ENCODE results near the gene SEPTIN2. TPM values are rescaled to one million over a fixed set of nuclear protein-coding genes. Genes with fewer than 3 reads are reported as not detected.
A peak's percentile ranks its signal among the peaks of the same experiment; 100 is the strongest.

Gene SEPTIN2
- total and polyA plus RNA-seq, 7 donors = 135 to 295 (median 245) TPM

GRCh38 chr2:241354668-241355658, 39.2 kb downstream of the SEPTIN2 start:
- 9 to 37% methylated on average over 40 of the region's 40 CpGs for WGBS, 2 donors
- peak in 2 of 4 donors; percentile 8 to 49 for TF ChIP-seq POLR2AphosphoS5 (IDR thresholded peaks at IDR 0.05)
- TF ChIP-seq EP300 (IDR thresholded peaks at IDR 0.05) = no peak
- TF ChIP-seq POLR2A (IDR thresholded peaks at IDR 0.05) = no peak
- TF ChIP-seq CTCF (IDR thresholded peaks at IDR 0.05) = no peak

GRCh38 chr2:241355983-241356870, 40.5 kb downstream of the SEPTIN2 start, which contains the start of gene FARP2:
Gene FARP2, plus strand, starts transcription at chr2:241356285. Its CDS starts 16,823 bp downstream, at chr2:241373108.
- Histone ChIP-seq H3K36me3 (peaks cover 2 to 28% (median 15%) of the 10 kb centered on the region in 4 donors), H3K4me1 (peaks cover 0 to 29% (median 23%) of the 10 kb centered on the region in 4 donors)

More at GRCh38 chr2:241354668-241355658, 39.2 kb downstream of the SEPTIN2 start:
- Histone ChIP-seq H3K27me3 (no peaks in the 10 kb centered on the region), H3K27ac (peak overlapping the region; percentile 70 to 79 (median 78)), H3K4me3 (peak overlapping the region in 3 of 4 donors; percentile 15 to 39 (median 32)), H3K4me1 (peaks cover 0 to 29% (median 23%) of the 10 kb centered on the region in 4 donors), H3K9me3 (no peaks in the 10 kb centered on the region), H3K36me3 (peaks cover 8 to 41% (median 25%) of the 10 kb centered on the region in 4 donors)
- intact Hi-C loops (cut with DNase I) = loop anchor here (5.0 to 10.0 kb wide), 5 partner anchors 152 to 350 kb away; partner anchors contain the start of genes ATG4B, ING5, STK25 and THAP4
- peak; percentile 94 for DNase-seq

GRCh38 chr2:241356871-241357260, 41.1 kb downstream of the SEPTIN2 start:
- Histone ChIP-seq H3K27ac (peak overlapping the region; percentile 91 to 98 (median 97)), H3K4me3 (peak overlapping the region; percentile 65 to 91 (median 74)), H3K27me3 (no peaks in the 10 kb centered on the region), H3K4me1 (peaks cover 0 to 29% (median 23%) of the 10 kb centered on the region in 4 donors), H3K9me3 (no peaks in the 10 kb centered on the region), H3K36me3 (peaks cover 2 to 22% (median 10%) of the 10 kb centered on the region in 4 donors)
- intact Hi-C loops (cut with DNase I) = loop anchor here (1.0 to 10.0 kb wide), 8 partner anchors 42 to 348 kb away; partner anchors contain the start of genes ATG4B, HDLBP, ING5 and PASK
- no peak for TF ChIP-seq CTCF (IDR thresholded peaks at IDR 0.05)
- no peak for TF ChIP-seq EP300 (IDR thresholded peaks at IDR 0.05)
- TF ChIP-seq POLR2AphosphoS5 (IDR thresholded peaks at IDR 0.05) = no peak
- no peak for TF ChIP-seq POLR2A (IDR thresholded peaks at IDR 0.05)
- 4 to 34% methylated on average over 5 of the region's 5 CpGs for WGBS, 2 donors
- DNase-seq = no peak

More at GRCh38 chr2:241355983-241356870, 40.5 kb downstream of the SEPTIN2 start, which contains the start of gene FARP2:
- Histone ChIP-seq H3K27ac (peak within 1 kb of the TSS; percentile 91 to 98 (median 97)), H3K4me3 (peak within 1 kb of the TSS; percentile 65 to 91 (median 74)), H3K27me3 (no peaks in the 10 kb centered on the region), H3K9me3 (no peaks in the 10 kb centered on the region)
- TF ChIP-seq EP300 (IDR thresholded peaks at IDR 0.05) (no peak), CTCF (IDR thresholded peaks at IDR 0.05) (no peak), POLR2A (IDR thresholded peaks at IDR 0.05) (no peak), POLR2AphosphoS5 (IDR thresholded peaks at IDR 0.05) (peak; percentile 57 to 86 (median 80))
- 1% methylated on average over 101 of the region's 101 CpGs for WGBS, 2 donors
- intact Hi-C loops (cut with DNase I) = loop anchor here (1.0 to 10.0 kb wide), 8 partner anchors 41 to 349 kb away; partner anchors contain the start of genes ATG4B, HDLBP, ING5 and PASK
- peak; percentile 100 for DNase-seq

- Histone ChIP-seq H3K4me1 (peaks cover 0 to 29% (median 23%) of the 10 kb centered on the region in 4 donors), H3K4me3 (no peak overlapping the region), H3K9me3 (no peaks in the 10 kb centered on the region), H3K27ac (no peak overlapping the region), H3K36me3 (peaks cover 0 to 15% (median 4%) of the 10 kb centered on the region in 4 donors), H3K27me3 (no peaks in the 10 kb centered on the region)
- 7 to 48% methylated on average over 3 of the region's 3 CpGs for WGBS, 2 donors
- TF ChIP-seq POLR2A (IDR thresholded peaks at IDR 0.05) (no peak), POLR2AphosphoS5 (IDR thresholded peaks at IDR 0.05) (no peak), CTCF (IDR thresholded peaks at IDR 0.05) (no peak), EP300 (IDR thresholded peaks at IDR 0.05) (no peak)
- intact Hi-C loops (cut with DNase I) = loop anchor here (2.0 to 10.0 kb wide), 7 partner anchors 85 to 347 kb away; partner anchors contain the start of genes ATG4B, ING5, PASK and STK25
- no peak for DNase-seq
These were observed 41.8 kb downstream of the SEPTIN2 start for GRCh38 chr2:241357531-241357930.
